ENCODE measurements around the gene MCCC1. TPM values are rescaled to one million over a fixed set of nuclear protein-coding genes. Genes with fewer than 3 reads are reported as not detected.

MCCC1 gene
- total RNA-seq, 1 donor from 2014 or later = 47.7 TPM

DNA sequence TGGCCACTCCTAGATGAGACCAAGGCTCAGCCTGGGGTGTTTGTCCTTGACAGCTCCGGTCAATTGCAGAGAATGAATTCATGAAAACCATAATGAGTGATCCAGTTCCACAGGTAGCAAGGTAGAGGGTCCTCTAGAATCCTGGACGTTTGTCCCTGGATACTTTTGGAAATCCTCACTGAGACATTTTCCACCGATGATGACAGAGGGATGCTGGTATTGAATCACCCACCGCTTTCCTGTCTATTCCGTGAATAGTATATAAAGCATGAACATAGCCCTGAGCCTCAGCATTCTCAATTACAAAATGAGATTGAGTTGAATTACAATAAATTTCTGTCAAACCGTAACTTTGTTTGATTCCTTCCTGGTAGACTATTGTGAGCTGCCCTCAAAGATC lies 113.3 kb downstream of the MCCC1 start:
- no peak for DNase-seq
- no peak overlapping the region for H3K4me3 ChIP-seq
- H3K36me3 ChIP-seq = no peaks in the 10 kb centered on the region
- intact Hi-C loops (cut with micrococcal nuclease) = no loop called here
- H3K4me1 ChIP-seq = peaks cover 2% of the 10 kb centered on the region
- H3K27ac ChIP-seq (replicated peaks) = no peak overlapping the region
- H3K27me3 ChIP-seq (ENCODE audit: low read depth) = no peaks in the 10 kb centered on the region
- no peaks in the 10 kb centered on the region for H3K9me3 ChIP-seq (replicated peaks)
- TF ChIP-seq, protein P1, sequence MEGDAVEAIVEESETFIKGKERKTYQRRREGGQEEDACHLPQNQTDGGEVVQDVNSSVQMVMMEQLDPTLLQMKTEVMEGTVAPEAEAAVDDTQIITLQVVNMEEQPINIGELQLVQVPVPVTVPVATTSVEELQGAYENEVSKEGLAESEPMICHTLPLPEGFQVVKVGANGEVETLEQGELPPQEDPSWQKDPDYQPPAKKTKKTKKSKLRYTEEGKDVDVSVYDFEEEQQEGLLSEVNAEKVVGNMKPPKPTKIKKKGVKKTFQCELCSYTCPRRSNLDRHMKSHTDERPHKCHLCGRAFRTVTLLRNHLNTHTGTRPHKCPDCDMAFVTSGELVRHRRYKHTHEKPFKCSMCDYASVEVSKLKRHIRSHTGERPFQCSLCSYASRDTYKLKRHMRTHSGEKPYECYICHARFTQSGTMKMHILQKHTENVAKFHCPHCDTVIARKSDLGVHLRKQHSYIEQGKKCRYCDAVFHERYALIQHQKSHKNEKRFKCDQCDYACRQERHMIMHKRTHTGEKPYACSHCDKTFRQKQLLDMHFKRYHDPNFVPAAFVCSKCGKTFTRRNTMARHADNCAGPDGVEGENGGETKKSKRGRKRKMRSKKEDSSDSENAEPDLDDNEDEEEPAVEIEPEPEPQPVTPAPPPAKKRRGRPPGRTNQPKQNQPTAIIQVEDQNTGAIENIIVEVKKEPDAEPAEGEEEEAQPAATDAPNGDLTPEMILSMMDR (IDR thresholded peaks at IDR 0.05; ENCODE audit: borderline replicate concordance) = no peak

- H3K4me1 ChIP-seq = peaks cover 18% of the 10 kb centered on the region
- H3K9me3 ChIP-seq (replicated peaks) = no peaks in the 10 kb centered on the region
- no peak overlapping the region for H3K27ac ChIP-seq (replicated peaks)
- TF ChIP-seq, protein P1 (IDR thresholded peaks at IDR 0.05; ENCODE audit: borderline replicate concordance) = no peak
- H3K36me3 ChIP-seq = no peaks in the 10 kb centered on the region
- intact Hi-C loops (cut with micrococcal nuclease) = no loop called here
- H3K4me3 ChIP-seq = no peak overlapping the region
- DNase-seq = no peak
- no peaks in the 10 kb centered on the region for H3K27me3 ChIP-seq (ENCODE audit: low read depth)
Observed at GRCh38 chr3:182983876-182984275, 115.4 kb downstream of the MCCC1 start.

- H3K27me3 ChIP-seq (ENCODE audit: low read depth) = no peaks in the 10 kb centered on the region
- no peak for DNase-seq
- peak overlapping the region; percentile 88 for H3K27ac ChIP-seq (replicated peaks)
- H3K4me3 ChIP-seq = peak overlapping the region; percentile 99
- H3K9me3 ChIP-seq (replicated peaks) = no peaks in the 10 kb centered on the region
- H3K4me1 ChIP-seq = peaks cover 27% of the 10 kb centered on the region
- no peaks in the 10 kb centered on the region for H3K36me3 ChIP-seq
- TF ChIP-seq, protein P1 (IDR thresholded peaks at IDR 0.05; ENCODE audit: borderline replicate concordance) = no peak
- intact Hi-C loops (cut with micrococcal nuclease) = no loop called here
Observed at GRCh38 chr3:182981038-182981380, 118.3 kb downstream of the MCCC1 start.

GRCh38 chr3:182980204-182981037 lies 118.9 kb downstream of the MCCC1 start, which contains the start of gene DCUN1D1:
Gene DCUN1D1, minus strand, starts transcription at chr3:182980538. Its CDS starts 49 bp downstream, at chr3:182980489.
- peak; percentile 93 for DNase-seq
- intact Hi-C loops (cut with micrococcal nuclease) = no loop called here
- peak within 1 kb of the TSS; percentile 99 for H3K4me3 ChIP-seq

GRCh38 chr3:182979674-182980191 lies 119.6 kb downstream of the MCCC1 start:
- TF ChIP-seq, protein P1 (IDR thresholded peaks at IDR 0.05; ENCODE audit: borderline replicate concordance) = no peak
- no peaks in the 10 kb centered on the region for H3K27me3 ChIP-seq (ENCODE audit: low read depth)
- H3K4me1 ChIP-seq = peaks cover 27% of the 10 kb centered on the region
- peak overlapping the region; percentile 99 for H3K4me3 ChIP-seq
- H3K27ac ChIP-seq (replicated peaks) = peak overlapping the region; percentile 88
- no peaks in the 10 kb centered on the region for H3K9me3 ChIP-seq (replicated peaks)
- DNase-seq = no peak
- intact Hi-C loops (cut with micrococcal nuclease) = no loop called here
- no peaks in the 10 kb centered on the region for H3K36me3 ChIP-seq

More at GRCh38 chr3:182980204-182981037, 118.9 kb downstream of the MCCC1 start, which contains the start of gene DCUN1D1:
- TF ChIP-seq, protein P1 (IDR thresholded peaks at IDR 0.05; ENCODE audit: borderline replicate concordance) = no peak
- Histone ChIP-seq H3K4me1 (peaks cover 27% of the 10 kb centered on the region), H3K27me3 (ENCODE audit: low read depth) (no peaks in the 10 kb centered on the region), H3K36me3 (no peaks in the 10 kb centered on the region), H3K27ac (replicated peaks) (peak within 1 kb of the TSS; percentile 88), H3K9me3 (replicated peaks) (no peaks in the 10 kb centered on the region)
